Bone marrow (tissue), 2 donors: ENCODE results near the gene FYN.
A peak's percentile ranks its signal among the peaks of the same experiment; 100 is the strongest.
"Not testable (repeated sequence)": the region's sequence is repeated elsewhere in the genome, so short reads cannot be mapped to it uniquely, and the experiment has no call there.

ENCODE experiments used
- DNase-seq, 2 donors: peaks; one replicate each; lab custom pipeline; 2025; lab: John Stamatoyannopoulos, UW

Gene FYN

DNA sequence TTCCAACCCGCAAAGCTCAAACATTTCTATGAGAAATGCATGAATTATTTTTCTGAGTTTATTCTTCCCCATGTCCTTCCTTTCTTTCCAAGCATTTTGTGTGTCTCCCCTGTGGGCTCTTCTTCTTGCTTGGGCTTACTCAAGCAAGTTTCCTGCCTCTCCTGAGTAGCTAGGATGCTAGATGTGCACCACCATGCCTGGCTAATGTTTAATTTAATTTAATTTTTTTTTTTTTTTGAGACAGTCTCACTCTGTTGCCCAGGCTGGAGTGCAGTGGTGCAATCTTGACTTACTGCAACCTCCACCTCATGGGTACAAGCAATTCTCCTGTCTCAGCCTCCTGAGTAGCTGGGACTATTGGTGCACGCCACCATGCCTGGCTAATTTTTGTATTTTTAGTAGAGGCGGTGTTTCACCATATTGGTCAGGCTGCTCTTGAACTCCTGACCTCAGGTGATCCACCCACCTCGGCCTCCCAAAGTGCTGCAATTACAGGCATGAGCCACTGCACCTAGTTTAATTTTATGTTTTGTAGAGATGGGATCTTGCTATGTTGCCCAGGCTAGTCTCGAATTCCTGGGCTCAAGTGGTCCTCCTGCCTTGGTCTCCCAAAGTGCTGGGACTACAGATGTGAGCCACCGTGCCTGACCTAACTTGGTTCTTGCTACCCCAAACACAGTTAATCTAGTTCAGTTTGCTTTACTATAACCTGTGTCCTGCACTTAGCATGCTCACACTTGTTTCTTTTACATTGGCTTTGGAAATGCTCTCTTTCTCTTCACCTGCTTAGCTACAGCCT is 192.2 kb downstream of the FYN start:
- DNase-seq = not testable (repeated sequence)

DNA sequence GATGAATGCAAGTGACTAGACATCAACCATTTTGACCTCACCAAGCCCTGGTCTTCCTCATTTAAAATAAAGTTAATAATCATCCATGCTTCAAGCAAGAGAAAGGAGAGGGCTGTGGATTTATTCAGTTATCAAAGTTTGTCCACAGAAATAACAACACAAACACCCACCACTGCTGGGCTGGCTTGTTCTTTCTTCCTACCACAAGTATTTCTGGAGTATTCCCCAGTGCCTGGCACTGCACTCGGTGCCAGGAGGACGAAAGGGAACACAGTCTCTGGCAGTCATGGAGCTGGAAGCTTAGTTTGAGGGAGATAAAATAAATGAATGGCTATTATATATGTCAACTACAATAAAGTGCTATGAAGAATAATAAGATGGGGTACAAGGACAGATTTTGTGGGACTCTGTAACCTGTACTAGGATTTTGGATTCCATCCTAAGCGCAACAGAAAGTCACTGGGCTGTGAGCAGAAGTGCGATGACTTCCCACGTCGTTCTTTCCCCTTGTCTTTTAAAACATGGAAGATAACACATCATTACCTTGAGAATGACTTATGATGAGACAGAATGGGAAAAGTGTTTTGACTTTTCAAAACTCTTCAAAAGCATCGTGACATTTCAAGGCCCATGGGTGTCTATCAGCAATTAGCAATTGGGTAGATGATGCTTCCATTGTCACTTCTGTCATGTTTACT is 193.1 kb downstream of the FYN start:
- DNase-seq = no peak

DNA sequence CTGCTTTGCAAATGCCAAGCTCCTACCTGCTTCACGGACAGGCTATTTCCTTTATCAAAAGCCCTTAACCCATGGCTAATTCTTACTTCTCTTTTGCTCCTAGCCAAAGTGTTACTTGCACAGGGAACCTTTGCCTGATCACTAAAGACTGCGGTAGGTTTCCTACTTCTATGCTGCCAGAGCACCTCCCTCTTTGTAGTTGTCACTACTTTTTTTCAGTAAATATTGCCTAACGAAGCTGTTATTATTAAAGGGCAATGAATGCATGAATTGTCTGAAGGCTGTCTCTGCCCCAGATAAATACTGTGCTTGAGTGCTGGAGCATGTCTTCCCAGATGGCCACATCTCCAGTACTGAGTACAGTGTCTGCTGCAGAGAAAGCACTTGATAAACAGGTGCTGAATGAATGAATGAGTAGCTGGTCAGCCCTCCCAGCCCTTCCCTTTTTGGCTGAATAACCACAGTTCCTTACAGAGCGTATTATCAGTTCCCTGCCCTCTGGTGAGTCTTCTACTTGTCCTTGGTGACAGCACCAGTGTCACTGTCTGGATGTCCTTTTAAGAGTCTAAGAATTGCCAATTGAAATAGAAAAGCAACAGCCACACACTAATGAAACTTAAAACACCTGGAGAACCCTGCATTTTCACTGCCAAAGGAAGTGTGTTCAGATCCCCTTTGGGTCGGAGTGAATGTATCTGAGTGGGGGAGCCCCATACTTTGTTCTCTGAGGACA is 194.0 kb downstream of the FYN start:
- no peak for DNase-seq

DNA sequence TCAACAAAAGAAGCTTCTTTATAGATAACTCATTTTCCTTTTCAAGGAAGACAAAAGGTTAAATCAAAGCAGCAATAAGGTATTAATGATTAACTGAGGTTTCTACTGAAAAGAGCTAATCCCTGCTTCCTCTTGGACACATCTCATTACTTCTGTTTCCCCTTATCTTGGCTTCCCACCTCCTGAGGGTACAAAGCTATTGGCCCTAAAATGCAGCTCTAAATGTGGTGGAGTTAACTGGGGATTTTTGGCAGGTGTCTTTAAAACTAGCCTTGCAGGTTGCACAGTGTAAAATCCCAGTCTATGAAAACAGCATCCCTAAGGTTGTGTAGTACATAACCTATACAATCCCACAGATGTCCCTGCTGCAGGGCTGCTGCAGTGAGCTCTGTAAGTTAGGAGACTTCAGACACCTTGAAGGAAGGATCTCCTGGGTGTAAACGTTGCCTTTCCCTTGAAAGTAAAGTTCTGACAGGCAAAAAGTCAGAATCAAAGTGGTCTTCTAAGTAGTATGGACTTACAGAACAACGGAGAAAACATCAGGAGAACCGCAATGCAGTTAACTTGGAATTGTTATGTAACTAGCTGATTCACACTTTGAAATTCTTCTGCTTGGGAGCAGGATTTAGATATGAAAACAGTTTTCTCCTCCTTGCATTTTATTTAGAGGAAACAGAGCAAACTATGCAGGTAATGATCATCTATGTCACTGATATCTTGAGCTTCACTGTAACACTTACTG is 195.8 kb downstream of the FYN start:
- no peak for DNase-seq

DNA sequence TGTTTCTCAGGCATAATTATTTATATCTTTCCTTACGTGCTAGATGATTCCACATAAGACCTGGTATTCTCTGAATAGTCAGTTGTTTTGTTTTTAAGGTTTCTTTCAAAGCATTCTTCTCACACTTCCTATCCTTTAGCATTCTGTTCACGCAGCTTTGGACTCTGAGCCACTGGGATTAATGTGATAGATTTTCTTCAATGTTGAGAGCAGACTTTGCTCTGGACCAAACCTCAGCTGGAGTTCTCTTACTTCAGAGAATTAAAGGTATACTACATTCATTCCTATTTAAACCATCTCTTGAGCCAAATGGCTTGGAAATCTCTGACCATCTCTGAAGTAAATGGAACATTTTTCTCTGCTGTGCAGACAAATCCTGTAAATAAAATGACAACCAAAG is 196.9 kb downstream of the FYN start:
- DNase-seq = no peak

DNA sequence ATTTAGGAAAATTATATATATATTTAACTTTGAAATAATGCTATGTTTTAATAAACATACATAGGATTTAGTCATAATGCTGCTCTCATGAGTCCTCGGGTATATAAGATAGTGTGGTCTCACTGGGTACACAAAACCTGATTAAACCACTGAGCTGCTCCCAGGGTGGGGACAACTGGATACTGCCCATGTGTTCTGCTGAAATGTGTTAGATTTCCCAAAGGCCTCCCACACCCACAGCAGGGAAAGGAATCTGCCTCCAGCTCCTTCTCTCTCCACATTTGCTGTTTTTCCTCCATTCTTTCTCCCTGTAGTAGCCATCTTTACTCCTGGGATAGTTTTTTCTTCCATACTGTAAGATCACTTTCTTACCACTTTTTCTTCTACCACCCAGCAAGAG is 198.4 kb downstream of the FYN start:
- DNase-seq = no peak

DNA sequence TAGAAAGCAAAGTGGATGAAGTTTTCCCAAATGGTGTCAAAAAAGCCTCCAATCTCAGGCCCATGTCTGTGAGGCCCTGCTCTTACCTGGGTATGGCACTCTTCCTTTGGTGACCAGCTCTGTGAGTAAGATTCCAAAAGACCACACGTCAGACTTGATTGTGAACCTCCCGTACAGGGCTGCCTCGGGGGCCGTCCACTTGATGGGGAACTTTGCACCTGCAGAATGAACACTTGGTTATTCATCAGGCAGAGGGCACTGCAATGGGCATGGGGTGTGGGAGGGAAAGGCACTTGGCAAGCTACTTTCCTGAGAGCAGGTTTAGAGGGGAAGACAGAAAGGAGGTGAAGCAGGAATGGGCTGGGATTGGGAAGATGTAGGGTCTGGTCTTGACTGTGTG is 198.8 kb downstream of the FYN start:
- no peak for DNase-seq

DNA sequence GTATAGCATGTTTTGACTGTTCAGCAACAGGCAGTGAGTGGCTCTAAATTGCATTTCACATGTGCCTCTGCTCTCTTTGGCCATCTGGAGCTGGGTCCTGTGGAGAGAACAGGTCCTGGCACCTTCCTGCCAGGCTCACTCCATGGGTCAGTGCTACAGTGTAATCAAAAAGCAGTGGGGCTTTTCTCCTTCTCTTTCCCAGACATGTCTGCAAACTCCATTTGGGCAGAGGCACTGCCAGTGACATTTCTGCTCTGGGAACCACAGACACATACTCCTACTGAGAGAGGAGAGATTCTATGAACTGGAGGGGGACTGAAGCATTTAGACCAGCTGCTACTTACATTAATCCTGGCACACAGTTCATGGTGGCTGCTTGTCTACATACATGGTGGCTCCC is 199.3 kb downstream of the FYN start:
- DNase-seq = no peak

DNA sequence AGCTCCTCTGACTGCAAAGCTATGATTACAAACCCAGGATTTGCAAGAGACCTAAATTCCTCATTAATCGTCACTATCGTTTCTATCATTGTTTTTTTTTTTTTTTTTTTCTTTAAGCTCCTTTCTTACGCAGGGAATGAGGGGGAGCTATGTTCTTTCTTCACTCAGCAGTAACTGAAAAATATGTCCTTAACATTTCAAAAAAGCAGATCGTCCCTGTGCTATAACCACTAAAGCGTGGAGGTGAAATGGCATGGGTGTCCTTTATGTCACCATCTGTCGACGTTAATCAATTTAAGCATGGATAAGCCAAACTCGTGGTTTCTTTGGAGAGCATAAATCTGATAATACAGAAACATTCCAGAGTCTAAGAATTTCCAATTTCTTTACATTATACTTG is 199.7 kb downstream of the FYN start:
- no peak for DNase-seq

DNA sequence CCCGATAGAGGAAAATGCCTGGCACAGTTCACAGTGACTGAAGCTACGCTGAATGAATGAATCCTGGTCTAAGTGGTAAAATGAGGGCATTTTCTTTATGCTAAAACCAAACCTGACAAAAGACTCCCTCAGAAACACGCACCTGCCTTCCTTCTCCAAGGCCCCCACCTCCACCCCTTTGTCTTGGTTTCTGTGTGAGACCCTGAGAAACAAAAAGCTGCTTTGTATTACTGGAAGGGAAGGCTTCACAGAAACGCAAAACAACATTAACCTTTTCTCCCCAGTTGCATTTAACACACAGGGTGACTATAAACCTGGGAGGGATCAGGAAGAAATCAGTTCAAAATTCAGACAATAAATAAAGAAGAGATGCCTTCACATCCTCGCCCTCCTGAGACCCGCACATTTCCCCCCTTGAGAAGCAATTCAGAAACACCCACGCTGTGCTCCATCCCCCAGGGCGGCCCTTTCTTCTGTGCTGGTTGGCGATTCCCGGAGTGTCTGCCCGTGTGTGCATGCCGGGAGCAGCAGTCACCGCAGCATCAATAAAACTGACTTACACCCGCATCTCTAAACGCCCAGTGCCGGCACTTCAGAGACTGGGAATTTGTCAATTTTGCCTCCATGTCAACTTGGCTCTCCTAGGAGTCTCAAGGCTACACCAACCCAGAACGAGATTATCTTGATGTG is 200.3 kb downstream of the FYN start:
- no peak for DNase-seq

DNA sequence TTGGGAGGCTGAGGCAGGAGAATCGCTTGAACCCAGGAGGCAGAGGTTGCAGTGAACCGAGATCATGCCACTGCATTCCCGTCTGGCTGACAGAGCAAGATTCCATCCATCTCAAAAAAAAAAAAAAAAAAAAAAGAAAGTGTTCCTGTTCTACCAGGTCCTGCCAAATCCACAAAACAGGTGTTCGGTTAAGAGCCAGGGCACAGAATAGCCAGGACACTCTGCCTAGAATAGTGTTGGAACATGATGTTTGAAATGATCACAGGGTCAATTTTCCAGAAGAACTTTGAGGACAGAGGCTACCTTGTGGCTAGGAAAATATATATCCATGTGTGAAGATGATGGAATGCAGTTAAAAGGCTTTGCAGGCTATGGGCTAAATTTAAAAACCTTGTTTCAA is 203.9 kb downstream of the FYN start:
- DNase-seq = no peak

DNA sequence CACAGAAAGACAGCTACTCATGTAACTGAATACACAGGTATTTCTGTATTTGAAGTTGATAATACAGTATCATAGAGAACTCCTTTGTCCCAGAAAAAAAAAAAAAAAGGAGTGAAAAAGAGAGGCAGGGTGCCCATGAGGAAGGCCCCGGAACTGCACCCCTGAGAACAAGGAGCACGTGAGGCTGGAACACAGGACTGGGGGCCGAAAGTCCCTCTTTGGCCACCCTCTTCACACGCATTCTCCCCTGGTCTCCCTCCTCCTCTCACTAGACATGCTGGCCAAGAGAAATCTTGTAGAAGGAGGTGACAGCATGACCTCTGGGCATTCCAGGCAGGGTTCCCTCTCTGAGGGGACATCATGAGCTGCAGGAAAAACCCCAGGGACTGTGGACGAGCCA is 204.8 kb downstream of the FYN start:
- DNase-seq = no peak

DNA sequence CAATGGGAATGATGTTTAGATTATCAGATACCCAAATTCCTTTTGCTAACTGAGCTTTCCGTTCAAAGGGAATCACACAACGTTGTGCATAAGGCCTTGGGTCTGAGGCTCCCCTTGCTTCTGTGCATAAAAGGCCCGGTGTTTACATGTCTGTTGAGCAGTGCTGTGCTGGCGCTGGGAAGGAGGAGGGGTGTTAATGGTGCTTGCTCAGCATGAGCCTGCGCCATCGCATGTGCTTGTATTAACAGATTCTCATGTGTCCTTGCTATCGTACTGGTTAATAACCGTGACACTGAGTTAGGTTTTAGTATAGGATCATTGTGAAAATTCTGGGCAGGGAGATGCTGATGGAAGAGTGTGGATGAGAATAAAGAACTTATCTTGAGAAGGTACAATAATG is 205.3 kb downstream of the FYN start:
- DNase-seq = no peak

DNA sequence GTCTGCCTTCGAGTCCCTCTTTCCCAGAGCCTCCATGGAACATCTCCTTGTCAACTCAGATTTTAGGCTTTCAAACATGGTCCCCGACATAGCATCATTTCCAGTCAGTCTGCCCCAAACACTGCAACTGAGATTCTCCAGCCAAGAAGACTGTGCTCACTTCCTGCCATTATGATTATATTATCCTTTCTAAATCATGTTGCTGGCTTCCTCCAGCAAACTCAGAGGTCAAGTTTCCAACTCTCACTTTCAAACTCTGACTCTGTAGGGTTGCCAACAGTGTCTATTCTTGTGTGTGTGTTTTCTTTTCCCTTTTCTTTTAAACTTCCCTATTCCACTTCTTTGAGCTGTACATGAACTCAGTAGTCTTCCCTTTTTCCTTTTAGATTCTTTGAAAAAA is 206.4 kb downstream of the FYN start:
- DNase-seq = no peak

DNA sequence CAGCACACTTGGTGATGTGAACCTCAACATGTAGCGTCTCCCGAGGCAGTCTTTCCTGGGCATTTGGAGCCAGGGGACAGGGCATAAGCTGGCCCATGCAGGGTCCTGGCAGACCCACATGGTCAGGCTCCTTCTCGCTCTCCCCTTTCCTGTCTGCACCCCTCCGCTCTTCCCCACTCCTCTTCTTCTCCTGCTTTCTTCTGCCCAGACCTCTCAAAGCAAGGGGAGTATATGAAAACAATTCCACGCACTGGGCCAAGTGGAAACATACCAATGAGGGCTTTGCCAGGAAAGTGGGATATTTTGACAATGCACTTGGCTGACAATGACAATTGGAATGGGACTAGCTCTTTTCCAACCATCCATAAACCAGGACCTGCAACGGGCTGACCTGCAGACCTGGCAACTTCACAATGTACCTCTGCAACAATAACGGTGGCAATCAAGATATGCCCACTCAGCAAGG is 208.7 kb downstream of the FYN start:
- DNase-seq = no peak

DNA sequence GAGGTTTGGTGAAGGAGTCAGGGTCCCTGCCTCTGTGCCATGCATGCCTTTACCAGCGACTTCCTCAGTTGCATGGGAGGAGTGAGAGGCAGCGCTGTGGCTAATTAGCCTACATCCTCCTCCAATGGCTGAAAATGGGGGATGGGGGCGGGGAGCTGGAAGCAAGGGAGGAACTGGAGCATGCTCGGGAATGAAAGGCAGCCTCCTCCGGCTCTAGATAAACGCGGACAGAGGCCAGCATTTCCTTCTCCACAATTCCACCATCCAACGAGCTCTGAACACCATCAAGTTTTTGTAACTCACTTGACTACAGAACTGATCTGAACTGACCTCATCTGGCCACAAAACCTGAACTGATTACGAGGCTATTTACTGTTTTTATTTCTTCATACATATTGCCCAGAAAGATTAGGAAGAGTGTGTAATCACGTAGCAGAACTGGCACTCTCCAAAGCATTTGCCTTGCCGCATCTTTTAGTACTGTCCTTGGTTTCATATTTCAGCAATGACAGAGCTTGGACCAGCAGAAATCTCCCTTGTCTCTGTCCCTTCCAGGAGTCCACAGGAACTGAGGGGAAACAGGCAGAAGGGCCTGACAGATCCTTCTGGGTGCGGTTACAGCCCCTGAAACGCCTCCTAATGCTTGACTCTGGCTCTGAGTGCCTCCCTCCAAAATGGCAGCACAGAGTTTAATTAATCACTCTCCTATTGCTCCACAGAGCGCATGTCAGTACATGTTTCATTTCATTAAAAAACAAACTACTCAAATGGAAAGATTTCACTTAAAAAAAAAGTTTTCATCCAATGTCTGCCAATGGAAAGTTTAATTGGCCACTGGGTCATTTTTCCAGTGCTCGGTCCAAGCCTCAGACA is 209.3 kb downstream of the FYN start:
- no peak for DNase-seq

DNA sequence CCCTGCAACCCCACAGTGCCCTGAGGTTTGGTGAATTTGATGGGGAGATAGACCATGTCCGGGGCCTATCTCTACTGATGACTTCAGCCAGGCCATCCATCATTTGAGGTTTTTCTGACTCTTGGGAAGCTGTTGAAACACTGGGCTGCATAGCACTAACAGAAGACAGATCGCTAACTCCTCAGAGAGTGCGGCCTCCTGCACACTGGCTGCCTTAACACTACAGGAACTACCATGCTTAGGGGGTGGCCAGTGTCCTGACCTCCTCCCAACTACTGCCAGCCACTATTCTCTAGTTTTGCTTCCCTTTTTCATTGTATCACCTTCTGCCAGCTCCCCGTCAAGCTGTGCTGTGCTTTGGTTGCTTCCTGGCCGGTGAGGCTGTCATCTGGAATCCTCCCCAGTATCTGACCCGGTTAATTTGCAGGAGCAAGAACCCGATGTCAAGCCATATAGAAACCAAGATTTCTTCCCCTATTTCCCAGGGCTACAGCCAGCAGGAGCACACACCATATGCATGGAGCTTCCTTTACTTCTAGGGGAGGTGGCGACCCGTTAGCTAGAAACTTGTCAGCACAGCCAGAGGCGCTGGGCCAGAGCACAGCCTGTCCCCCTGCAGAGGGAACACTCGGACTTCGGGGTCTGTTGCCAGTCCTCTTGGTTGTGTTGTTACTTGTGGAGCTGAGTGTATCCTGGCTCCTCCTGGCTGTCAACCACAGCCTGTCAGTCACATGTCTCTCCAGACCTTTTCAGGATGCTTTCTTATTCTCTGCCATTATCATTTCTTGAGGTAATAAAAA is 210.3 kb downstream of the FYN start:
- peak in 1 of 2 donors; percentile 25 for DNase-seq

DNA sequence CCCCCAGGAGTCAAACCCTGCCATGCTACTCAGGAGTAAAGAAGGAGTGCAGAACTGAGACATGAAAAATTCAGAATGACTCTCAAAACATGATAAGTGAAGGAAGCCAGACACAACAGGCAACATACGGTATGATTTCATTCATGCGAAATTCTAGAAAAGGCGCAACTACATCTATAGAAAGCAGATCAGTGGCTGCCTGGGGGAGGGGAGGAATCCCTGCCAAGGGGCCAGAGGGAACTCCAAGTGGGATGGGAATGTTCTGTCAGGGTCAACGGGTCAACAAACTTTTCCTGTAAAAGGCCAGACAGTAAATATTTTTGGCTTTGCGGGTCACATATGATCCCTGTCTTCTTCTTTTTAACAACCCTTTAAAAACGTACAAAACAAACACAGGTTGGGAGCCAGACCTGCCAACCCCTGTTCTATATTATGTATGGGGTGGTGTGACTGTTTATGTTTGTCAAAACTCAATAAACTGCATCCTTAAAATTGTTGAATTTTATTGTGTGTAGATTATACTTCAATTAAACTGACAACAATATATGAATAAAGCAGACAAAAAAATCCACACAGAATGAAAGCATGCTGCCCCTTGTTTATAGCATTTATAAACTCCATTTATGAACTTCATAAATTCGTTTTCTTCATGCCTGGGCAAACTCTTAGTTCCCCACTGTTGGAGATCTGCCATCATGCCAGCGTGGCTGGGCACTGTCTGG is 211.0 kb downstream of the FYN start:
- no peak for DNase-seq

DNA sequence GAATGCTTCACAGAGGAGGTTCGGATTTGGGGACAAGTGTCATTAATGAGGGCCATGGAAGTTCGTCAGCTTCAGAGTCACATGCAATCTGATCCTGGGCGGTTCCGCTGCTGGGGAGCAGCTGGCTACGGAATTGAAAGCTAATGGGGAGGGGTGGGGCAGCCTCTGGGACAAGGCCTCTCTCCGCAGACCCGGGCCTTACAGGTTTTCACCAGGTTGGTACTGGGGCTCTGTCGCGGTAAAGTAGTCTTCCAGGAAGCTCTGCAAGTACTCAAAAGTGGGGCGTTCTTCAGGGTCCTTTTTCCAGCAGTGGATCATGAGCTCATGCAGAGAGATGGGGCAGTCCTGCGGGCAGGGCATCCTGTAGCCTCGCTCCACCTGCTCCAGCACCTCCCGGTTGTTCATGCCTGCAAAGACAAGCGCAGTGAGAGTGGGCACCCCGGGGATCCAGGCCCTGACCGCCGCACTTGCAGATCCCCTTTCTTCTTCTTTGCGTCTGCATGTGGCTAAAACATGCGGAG is 211.7 kb downstream of the FYN start:
- DNase-seq = no peak
